Measurements from ENCODE around the gene POLN. TPM values are rescaled to one million over a fixed set of nuclear protein-coding genes. Genes with fewer than 3 reads are reported as not detected.
A peak's percentile ranks its signal among the peaks of the same experiment; 100 is the strongest.
"Not testable (repeated sequence)": the region's sequence is repeated elsewhere in the genome, so short reads cannot be mapped to it uniquely, and the experiment has no call there.

Gene POLN
- total RNA-seq, 2 donors from 2014 or later, result 1.3 to 2.8 TPM

DNA sequence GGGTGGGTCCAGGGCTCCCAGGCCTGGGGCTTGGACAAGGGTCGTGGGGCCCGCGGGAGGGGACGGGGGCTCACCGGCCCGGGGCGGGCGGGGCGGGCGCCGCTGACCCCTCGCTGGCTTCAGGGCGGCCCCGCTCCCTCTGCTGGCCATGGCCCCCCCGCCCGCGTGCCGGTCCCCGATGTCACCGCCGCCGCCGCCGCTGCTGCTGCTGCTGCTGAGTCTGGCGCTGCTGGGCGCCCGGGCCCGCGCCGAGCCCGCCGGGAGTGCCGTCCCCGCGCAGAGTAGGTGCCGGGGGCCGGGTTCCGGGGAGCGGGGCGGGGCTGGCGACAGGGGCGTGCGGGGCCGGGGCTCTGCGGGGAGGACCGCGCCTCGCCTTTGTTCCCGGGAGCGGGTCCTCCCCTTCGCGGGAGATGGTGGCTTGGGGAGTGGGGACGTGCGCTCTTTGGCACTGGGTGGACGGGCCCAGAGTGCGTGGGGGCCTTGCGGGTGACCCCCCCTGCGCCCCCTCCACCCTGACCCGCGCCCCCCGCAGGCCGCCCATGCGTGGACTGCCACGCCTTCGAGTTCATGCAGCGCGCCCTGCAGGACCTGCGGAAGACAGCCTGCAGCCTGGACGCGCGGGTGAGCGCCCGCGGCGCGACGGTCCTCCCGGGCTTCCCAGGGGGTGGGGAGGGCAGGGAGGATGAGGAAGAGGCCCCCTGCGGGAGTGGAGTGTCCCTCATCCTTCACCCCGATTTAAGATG lies 199.5 kb downstream of the POLN start:
- no peak for TF ChIP-seq CTCF (IDR thresholded peaks at IDR 0.05)

GRCh38 chr4:2041239-2042130 lies 200.4 kb downstream of the POLN start:
- TF ChIP-seq CTCF (IDR thresholded peaks at IDR 0.05), result no peak
- peaks cover 15 to 19% of the 10 kb centered on the region in 2 donors for H3K27me3 ChIP-seq
- H3K27ac ChIP-seq, result peak overlapping the region in 1 of 2 donors; percentile 17
- peaks cover 0 to 25% of the 10 kb centered on the region in 2 donors for H3K4me1 ChIP-seq
- DNase-seq (ENCODE audit: low spot score), result peak; percentile 73
- no peaks in the 10 kb centered on the region for H3K9me3 ChIP-seq
- H3K36me3 ChIP-seq, result no peaks in the 10 kb centered on the region
- peak overlapping the region; percentile 65 to 71 for H3K4me3 ChIP-seq

More for the DNA sequence above, 199.5 kb downstream of the POLN start:
- peaks cover 0 to 25% of the 10 kb centered on the region in 2 donors for H3K4me1 ChIP-seq
- H3K9me3 ChIP-seq, result no peaks in the 10 kb centered on the region
- H3K27me3 ChIP-seq, result peaks cover 15 to 24% of the 10 kb centered on the region in 2 donors
- H3K36me3 ChIP-seq, result no peaks in the 10 kb centered on the region
- DNase-seq (ENCODE audit: low spot score), result no peak
- H3K27ac ChIP-seq, result peak overlapping the region in 1 of 2 donors; percentile 17
- peak overlapping the region; percentile 65 to 71 for H3K4me3 ChIP-seq

DNA sequence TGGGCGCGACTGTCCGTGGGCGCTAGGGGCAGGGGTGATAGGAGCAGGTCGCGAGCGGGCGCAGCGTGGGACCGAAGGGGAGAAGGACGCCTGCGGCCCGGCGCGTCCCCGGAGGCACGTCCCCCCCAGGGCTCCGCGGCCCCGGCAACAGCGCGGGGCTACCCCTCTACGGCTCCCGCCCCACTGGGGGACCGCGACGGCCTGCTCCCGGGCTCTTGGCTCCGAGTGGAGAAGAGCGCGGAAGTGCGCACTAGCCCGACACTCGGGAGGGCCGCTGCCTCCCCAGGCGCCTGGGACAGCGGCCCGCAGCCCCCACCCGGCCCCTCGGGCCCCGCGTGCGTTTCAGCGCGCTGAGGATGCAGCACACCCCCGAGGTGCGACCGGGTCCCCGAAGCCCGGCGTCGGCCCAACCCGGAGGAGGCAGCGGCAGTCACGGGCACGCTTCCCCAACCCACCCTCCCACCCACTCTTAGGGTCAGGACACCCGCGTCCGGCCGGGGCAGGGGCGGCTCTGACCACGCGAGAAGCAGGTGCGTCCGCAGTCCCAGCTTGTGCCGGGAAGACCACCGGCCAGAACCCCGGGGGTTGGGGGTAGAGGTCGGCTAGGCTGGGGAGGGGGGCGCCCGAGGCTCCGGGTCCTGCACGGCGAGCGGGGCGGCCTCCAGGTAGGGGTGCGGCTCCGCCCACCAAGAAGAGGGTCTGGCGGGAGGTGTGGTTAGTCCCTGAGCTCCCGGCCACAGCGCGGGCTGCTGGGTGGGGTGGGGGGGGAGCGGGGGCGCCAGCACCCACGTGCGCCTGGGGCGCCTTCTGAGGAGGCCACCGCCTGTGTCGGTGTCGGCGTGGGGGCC lies 201.3 kb downstream of the POLN start:
- DNase-seq (ENCODE audit: low spot score), result no peak
- TF ChIP-seq CTCF (IDR thresholded peaks at IDR 0.05), result no peak
- H3K4me3 ChIP-seq, result peak overlapping the region; percentile 65 to 71
- no peak overlapping the region for H3K27ac ChIP-seq
- H3K9me3 ChIP-seq, result no peaks in the 10 kb centered on the region
- peaks cover 15 to 19% of the 10 kb centered on the region in 2 donors for H3K27me3 ChIP-seq
- H3K4me1 ChIP-seq, result peaks cover 0 to 25% of the 10 kb centered on the region in 2 donors
- no peaks in the 10 kb centered on the region for H3K36me3 ChIP-seq

- Histone ChIP-seq H3K36me3 (no peaks in the 10 kb centered on the region), H3K4me3 (no peak overlapping the region), H3K27ac (no peak overlapping the region), H3K9me3 (no peaks in the 10 kb centered on the region), H3K4me1 (peaks cover 0 to 17% of the 10 kb centered on the region in 2 donors), H3K27me3 (peaks cover 15 to 17% of the 10 kb centered on the region in 2 donors)
- no peak for DNase-seq (ENCODE audit: low spot score)
- TF ChIP-seq CTCF (IDR thresholded peaks at IDR 0.05), result no peak
Measured at GRCh38 chr4:2036866-2037265, 205.1 kb downstream of the POLN start.

DNA sequence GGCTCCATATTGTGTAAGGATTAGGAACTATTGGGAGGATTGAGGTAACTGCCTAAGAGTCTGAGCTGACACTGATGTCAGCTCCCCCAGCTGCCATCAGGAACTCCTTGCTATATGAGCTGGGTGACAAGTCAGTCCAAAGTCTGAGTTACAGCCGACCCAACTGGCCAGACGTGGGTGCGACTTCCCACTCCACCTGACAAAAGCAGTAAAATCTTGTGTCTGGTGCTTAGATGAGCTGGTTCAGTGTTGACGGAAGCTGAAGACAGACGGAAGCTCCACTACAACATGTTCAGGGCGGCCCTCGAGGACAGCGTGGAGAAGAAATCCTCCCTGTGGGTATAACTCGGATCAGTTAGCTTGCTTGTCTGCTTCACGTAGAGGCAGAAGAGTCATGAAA lies 205.6 kb downstream of the POLN start:
- Histone ChIP-seq H3K9me3 (no peaks in the 10 kb centered on the region), H3K27me3 (peaks cover 12% of the 10 kb centered on the region in 2 donors), H3K4me1 (peaks cover 0 to 12% of the 10 kb centered on the region in 2 donors), H3K27ac (no peak overlapping the region), H3K4me3 (no peak overlapping the region), H3K36me3 (no peaks in the 10 kb centered on the region)
- no peak for TF ChIP-seq CTCF (IDR thresholded peaks at IDR 0.05)
- no peak for DNase-seq (ENCODE audit: low spot score)

DNA sequence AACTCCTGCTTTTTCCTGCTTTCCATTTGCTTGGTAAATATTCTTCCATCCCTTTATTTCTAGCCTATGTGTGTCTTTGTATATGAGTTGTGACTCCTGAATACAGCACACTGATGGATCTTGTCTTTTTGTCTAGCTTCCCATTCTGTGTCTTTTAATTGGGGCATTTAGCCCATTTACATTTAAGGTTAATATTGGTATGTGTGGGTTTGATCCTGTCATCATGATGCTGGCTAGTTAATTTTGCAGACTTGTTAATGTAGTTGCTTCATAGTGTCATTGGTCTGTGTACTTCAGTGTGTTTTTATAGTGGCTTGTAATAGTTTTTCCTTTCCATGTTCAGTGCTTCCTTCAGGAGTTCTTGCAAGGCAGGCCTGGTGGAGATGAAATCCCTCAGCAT lies 210.8 kb downstream of the POLN start:
- H3K9me3 ChIP-seq; H3K27me3 ChIP-seq; H3K4me1 ChIP-seq; H3K4me3 ChIP-seq; H3K27ac ChIP-seq; DNase-seq (ENCODE audit: low spot score); H3K36me3 ChIP-seq: not testable (repeated sequence)

GRCh38 chr4:2027120-2027519 lies 214.8 kb downstream of the POLN start:
- not testable (repeated sequence) for H3K9me3 ChIP-seq; H3K4me1 ChIP-seq; H3K36me3 ChIP-seq; H3K4me3 ChIP-seq; DNase-seq (ENCODE audit: low spot score); H3K27ac ChIP-seq; H3K27me3 ChIP-seq
